GM19455 (cell line): ENCODE measurements around the gene WDR83.
"Not testable (repeated sequence)": the region's sequence is repeated elsewhere in the genome, so short reads cannot be mapped to it uniquely, and the experiment has no call there.

Experiments
- ATAC-seq: cut with Tn5 transposase; IDR thresholded peaks from one replicate; pipeline ENCODE4 v1.9.1; 2021; ENCODE audit not compliant: unreplicated experiment

The WDR83 gene

DNA sequence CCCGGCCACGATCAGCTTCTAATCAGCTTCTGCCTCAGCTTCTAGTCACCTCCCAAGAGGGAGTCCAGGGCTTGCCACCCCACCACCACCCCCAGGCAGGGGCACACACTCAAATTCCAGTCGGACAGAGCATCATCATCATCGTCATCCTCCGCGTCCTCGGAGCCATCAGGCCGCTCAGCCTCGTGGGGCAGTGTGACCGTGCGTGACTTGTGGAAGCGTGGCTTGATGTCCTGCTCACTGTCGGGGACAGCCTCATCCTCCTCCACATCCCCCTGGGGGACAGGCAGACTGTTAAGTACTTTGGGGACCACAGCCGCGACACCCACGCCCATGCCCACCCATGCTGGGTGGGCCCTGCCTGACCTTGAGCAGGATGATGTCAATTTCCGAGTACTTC, 44.6 kb downstream of the WDR83 start:
- no peak for ATAC-seq

GRCh38 chr19:12712077-12712476, 45.5 kb downstream of the WDR83 start:
- ATAC-seq: not testable (repeated sequence)

DNA sequence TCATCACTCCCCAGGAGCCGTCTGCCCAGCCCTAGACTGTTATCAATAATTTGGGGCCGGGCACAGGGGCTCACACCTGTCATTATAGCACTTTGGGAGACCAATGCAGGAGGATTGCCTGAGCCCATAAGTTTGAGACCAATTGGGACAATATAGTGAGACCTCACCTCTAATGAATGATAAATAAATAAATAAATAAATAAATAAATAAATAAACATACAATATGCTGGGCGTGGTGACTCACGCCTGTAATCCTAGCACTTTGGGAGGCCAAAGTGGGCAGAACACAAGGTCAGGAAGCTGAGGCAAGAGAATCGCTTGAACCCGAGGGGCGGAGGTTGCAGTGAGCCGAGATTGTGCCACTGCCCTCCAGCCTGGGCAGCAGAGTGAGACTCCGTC, 46.7 kb downstream of the WDR83 start:
- not testable (repeated sequence) for ATAC-seq

DNA sequence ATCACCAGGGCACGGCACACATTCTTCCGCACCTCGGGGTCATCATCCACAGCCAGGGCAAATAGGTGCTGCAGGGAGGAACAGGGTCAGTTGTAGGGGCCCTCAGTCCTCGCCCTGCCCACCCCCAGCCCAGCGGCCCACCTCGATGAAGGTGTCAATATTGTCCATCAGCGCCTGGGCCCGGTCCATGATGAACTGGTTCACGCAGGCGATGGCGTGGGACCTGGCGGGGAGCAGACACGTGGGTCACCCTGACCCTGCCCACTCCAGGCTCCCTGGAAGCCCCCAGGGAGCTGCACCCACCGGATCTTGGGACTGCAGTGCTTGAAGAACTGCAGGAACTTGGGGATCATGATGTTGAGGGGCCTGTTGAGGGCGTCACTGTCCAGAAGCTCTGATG, 48.5 kb downstream of the WDR83 start:
- ATAC-seq: no peak

GRCh38 chr19:12715929-12716328, 49.3 kb downstream of the WDR83 start:
- ATAC-seq: no peak

DNA sequence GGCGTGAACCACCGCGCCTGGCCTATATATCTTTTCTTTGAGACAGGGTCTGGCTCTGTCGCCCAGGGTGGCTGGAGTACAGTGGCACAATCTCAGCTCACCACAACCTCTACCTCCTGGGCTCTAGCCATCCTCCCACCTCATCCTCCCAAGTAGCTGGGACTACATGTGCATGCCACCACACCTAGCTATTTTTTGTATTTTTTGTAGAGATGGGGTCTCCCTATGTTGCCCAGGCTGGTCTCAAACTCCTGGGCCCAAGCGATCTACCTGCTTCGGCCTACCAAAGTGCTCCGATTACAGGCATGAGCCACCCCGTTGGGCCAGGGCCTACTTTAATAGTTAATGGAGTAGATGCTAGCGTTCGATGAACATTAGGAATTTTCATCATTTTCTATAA, 53.7 kb downstream of the WDR83 start:
- no peak for ATAC-seq

DNA sequence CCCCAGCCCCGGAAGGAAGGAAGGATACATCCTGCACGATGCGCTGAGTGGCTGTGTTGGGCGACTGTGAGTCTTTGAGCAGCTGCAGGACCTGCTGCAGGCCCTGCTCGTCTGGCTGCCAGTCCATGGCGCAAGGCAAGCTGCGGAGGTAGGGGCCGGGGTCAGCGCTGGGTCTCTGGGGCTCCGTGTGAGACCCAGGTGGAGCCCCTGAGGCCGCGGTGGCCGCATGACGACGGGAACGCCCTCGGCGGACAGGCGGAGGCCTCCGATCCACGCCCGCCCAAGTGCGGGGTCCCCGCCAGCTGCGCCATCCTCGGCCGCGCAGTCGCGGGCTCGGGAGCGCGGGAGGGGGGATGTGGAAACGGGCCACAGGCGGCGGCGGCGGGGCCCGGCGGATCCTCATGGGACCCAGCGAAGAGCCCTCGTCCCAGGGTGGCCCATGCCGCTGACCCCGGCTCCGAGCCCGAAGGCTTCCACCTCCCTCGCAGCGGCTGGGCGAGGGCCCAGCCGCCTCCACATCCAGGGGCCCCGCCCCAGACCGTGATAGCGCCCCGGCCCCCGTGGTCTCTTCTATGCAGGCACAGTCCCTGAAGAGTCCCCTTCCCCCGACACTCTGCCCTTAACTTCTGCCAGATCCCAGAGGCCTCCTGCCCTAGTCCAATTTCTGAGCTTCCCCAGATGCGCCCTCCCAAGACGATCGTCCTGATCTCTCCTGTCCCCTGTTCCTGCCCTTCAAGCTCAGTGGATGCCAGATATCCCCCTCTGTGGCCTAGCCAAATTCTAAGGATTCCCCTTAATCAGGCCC, 54.4 kb downstream of the WDR83 start:
- ATAC-seq: no peak

- ATAC-seq: no peak
Observed at GRCh38 chr19:12721656-12722565, 55.3 kb downstream of the WDR83 start.

DNA sequence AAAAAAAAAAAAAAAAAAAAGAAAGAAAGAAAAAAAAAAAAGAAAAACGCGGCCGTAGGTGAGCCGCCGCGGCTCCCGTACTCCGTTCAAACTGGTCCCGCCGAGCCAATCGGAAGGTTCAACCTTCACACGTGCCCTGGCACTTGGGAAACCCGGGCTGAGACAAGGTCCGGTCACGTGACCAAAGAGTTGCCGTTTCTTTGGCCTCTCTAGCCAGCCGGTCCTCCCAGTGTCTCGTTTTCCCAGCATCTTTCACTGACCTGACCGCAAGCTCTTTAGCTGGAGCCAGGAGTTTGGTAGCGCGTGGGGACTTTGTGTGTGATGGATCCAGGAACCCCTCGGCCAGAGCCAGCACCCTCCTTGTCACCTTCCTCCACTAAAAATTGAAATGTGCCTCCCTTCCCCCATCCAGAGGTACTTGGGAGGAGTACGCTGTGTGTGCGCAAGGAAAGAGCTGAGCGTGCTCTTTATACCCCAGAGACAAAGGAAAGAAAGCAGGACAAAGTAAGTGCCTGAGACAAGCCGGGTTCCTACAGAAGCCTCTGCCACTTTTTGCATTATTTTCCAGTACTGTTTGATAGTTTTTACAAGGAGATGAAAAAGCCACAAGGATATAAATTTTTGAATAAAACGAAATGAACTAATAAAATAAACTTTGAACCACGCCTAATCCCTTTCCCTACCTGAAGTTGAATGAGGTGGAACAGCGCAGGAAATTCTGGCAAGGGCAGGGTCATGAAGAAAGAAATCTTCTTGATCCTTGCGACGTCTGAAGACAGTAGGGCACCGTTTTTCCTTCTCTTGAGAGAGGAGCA, 56.2 kb downstream of the WDR83 start:
- ATAC-seq: peak; percentile 60

DNA sequence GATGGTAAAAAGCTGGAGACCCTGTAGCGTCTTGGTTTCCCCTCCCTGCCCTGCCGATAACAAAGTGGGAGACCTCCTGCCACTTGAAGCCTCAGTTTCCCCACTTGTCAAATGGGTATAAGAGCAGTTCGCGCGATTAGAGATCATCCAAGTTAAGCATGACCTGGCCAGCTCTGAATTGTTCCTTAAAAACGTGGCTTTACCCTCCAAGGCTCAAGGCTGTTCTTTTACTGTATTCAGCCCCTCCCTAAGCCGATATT, 56.7 kb downstream of the WDR83 start:
- no peak for ATAC-seq

GRCh38 chr19:12723641-12724426, 57.2 kb downstream of the WDR83 start, which contains the start of gene TNPO2:
TSS of gene TNPO2 (minus strand) at chr19:12723932. CDS start at chr19:12720977, 2,955 bp downstream.
- no peak for ATAC-seq
